Upper lobe of left lung (tissue), 6 donors: ENCODE measurements around the gene MAN1A2. TPM values are rescaled to one million over a fixed set of nuclear protein-coding genes. Genes with fewer than 3 reads are reported as not detected.

Experiments used
- ATAC-seq, 2 donors: fragments of 200-7000 bp; cut with Tn5 transposase; one replicate each; pipeline ENCODE4 v1.9.1; 2022; ENCODE audit warnings: mild to moderate bottlenecking in 2 of 2, moderate library complexity in 2 of 2; ENCODE audit not compliant: low FRiP score in 2 of 2
- DNase-seq, 2 donors: peaks; one replicate each; pipeline ENCODE4 v3.0.0-alpha.2; 2019 to 2020
- H3K27ac ChIP-seq, 4 donors: fragments of 200-600 bp; sonication (generic); one replicate each; pipeline ENCODE4 v1.5.1; 2016 to 2019
- H3K27me3 ChIP-seq, 4 donors: fragments of 200-600 bp; sonication (generic); one replicate each; pipeline ENCODE4 v1.5.1; 2017 to 2019
- H3K36me3 ChIP-seq, 4 donors: fragments of 200-600 bp; sonication (generic); one replicate each; pipeline ENCODE4 v1.5.1; 2016 to 2019
- H3K4me1 ChIP-seq, 4 donors: fragments of 200-600 bp; sonication (generic); one replicate each; pipeline ENCODE4 v1.5.1; 2018 to 2019
- H3K4me3 ChIP-seq, 4 donors: fragments of 200-600 bp; sonication (generic); one replicate each; pipeline ENCODE4 v1.5.1; 2017 to 2019; ENCODE audit warnings: mild to moderate bottlenecking in 2 of 4, moderate library complexity in 1 of 4
- H3K9me3 ChIP-seq, 4 donors: fragments of 200-600 bp; sonication (generic); one replicate each; pipeline ENCODE4 v1.5.1; 2018 to 2019
- CTCF ChIP-seq, 6 experiments: fragments of 450-650 bp in 4 of 6; fragments of 200-600 bp in 2 of 6; sonication (generic) in 2 of 6; IDR thresholded peaks; one replicate each; pipeline ENCODE4 v1.5.1; 2016 to 2019; ENCODE audit warnings: antibody characterized with exemption in 6 of 6
- EP300 ChIP-seq, 4 donors: sonication (generic); formaldehyde crosslinking; IDR thresholded peaks; one replicate each; pipeline ENCODE4 v1.5.1; 2017; ENCODE audit warnings: antibody characterized with exemption in 4 of 4, control low read depth in 2 of 4
- POLR2A ChIP-seq, 4 donors: fragments of 450-650 bp; IDR thresholded peaks; one replicate each; pipeline ENCODE4 v1.5.1; 2016 to 2017; ENCODE audit warnings: antibody characterized with exemption in 4 of 4, mild to moderate bottlenecking in 2 of 4
- POLR2AphosphoS5 ChIP-seq, 2 donors: sonication (generic); formaldehyde crosslinking; IDR thresholded peaks; one replicate each; pipeline ENCODE4 v1.5.1; 2017; ENCODE audit warnings: antibody characterized with exemption in 2 of 2
- WGBS, 2 donors: methylation state at CpG; one replicate each; pipeline ENCODE4 v1.1.5; 2017 to 2018; 5-methylcytosine and 5-hydroxymethylcytosine counted together
- total RNA-seq, 6 donors: library from RNA; depleted of rRNA in 4 of 6; stranded (reverse); fragments of >200 nt in 4 of 6; gene quantifications; one replicate each; pipeline versions ENCODE4 v1.1.0 to v1.2.1, GENCODE V29; 2016 to 2021
- donor health status: DM: no; HTN: no; CAD: no; lungs with moderate emphysema.
- donor health status: DM: no; HTN: yes; CAD: no; lungs with severe emphysema.

Gene MAN1A2
- total RNA-seq, 6 donors from 2014 or later: 25.5 to 45.2 (median 33.3) TPM

GRCh38 chr1:117500584-117500983, 133.3 kb downstream of the MAN1A2 start:
- TF ChIP-seq POLR2AphosphoS5 (IDR thresholded peaks at IDR 0.05): no peak
- TF ChIP-seq EP300 (IDR thresholded peaks at IDR 0.05): no peak
- no peak for TF ChIP-seq CTCF (IDR thresholded peaks at IDR 0.05)
- TF ChIP-seq POLR2A (IDR thresholded peaks at IDR 0.05): no peak
- Histone ChIP-seq H3K36me3 (peaks cover 0 to 26% (median 5%) of the 10 kb centered on the region in 4 donors), H3K27me3 (no peaks in the 10 kb centered on the region), H3K4me3 (no peak overlapping the region), H3K4me1 (no peaks in the 10 kb centered on the region), H3K27ac (no peak overlapping the region), H3K9me3 (no peaks in the 10 kb centered on the region)
- 93 to 100% methylated on average over 1 of the region's 1 CpG for WGBS, 2 donors
- ATAC-seq (no peak), DNase-seq (no peak)

GRCh38 chr1:117501281-117501680, 134.0 kb downstream of the MAN1A2 start:
- Histone ChIP-seq H3K36me3 (peaks cover 0 to 27% (median 5%) of the 10 kb centered on the region in 4 donors), H3K4me3 (no peak overlapping the region), H3K9me3 (no peaks in the 10 kb centered on the region), H3K27me3 (no peaks in the 10 kb centered on the region), H3K27ac (no peak overlapping the region), H3K4me1 (no peaks in the 10 kb centered on the region)
- no peak for ATAC-seq
- TF ChIP-seq EP300 (IDR thresholded peaks at IDR 0.05) (no peak), POLR2A (IDR thresholded peaks at IDR 0.05) (no peak), POLR2AphosphoS5 (IDR thresholded peaks at IDR 0.05) (no peak), CTCF (IDR thresholded peaks at IDR 0.05) (no peak)
- 93 to 95% methylated on average over 3 of the region's 3 CpGs for WGBS, 2 donors
- DNase-seq: no peak

GRCh38 chr1:117511273-117511672, 144.0 kb downstream of the MAN1A2 start:
- DNase-seq: no peak
- 82 to 93% methylated on average over 3 of the region's 3 CpGs for WGBS, 2 donors
- H3K4me1 ChIP-seq: no peaks in the 10 kb centered on the region
- H3K9me3 ChIP-seq: no peaks in the 10 kb centered on the region
- H3K36me3 ChIP-seq: peaks cover 0 to 11% (median 2%) of the 10 kb centered on the region in 4 donors
- no peak overlapping the region for H3K27ac ChIP-seq
- no peak for TF ChIP-seq CTCF (IDR thresholded peaks at IDR 0.05)
- TF ChIP-seq POLR2A (IDR thresholded peaks at IDR 0.05): no peak
- no peak for TF ChIP-seq POLR2AphosphoS5 (IDR thresholded peaks at IDR 0.05)
- ATAC-seq: no peak
- no peak overlapping the region for H3K4me3 ChIP-seq
- H3K27me3 ChIP-seq: no peaks in the 10 kb centered on the region

GRCh38 chr1:117512728-117513321, 145.6 kb downstream of the MAN1A2 start:
- WGBS, 2 donors: 10% methylated on average over 1 of the region's 1 CpG
- ATAC-seq (peak in 1 of 2 donors; percentile 51), DNase-seq (no peak)
- TF ChIP-seq EP300 (IDR thresholded peaks at IDR 0.05) (no peak), POLR2AphosphoS5 (IDR thresholded peaks at IDR 0.05) (no peak), CTCF (IDR thresholded peaks at IDR 0.05) (peak in 4 of 6 experiments; percentile 46 to 65 (median 59))
- no peaks in the 10 kb centered on the region for H3K36me3 ChIP-seq
- H3K27me3 ChIP-seq: no peaks in the 10 kb centered on the region
- H3K27ac ChIP-seq: no peak overlapping the region
- no peaks in the 10 kb centered on the region for H3K4me1 ChIP-seq
- no peak overlapping the region for H3K4me3 ChIP-seq
- no peaks in the 10 kb centered on the region for H3K9me3 ChIP-seq

- ATAC-seq (no peak), DNase-seq (no peak)
- 92 to 97% methylated on average over 1 of the region's 1 CpG for WGBS, 2 donors
Observed at GRCh38 chr1:117523111-117523510, 155.9 kb downstream of the MAN1A2 start.

More at GRCh38 chr1:117523111-117523510, 155.9 kb downstream of the MAN1A2 start:
- no peaks in the 10 kb centered on the region for H3K27me3 ChIP-seq
- peaks cover 0 to 9% (median 2%) of the 10 kb centered on the region in 4 donors for H3K36me3 ChIP-seq
- no peaks in the 10 kb centered on the region for H3K4me1 ChIP-seq
- H3K9me3 ChIP-seq: no peaks in the 10 kb centered on the region
- no peak overlapping the region for H3K27ac ChIP-seq
- H3K4me3 ChIP-seq: no peak overlapping the region
- no peak for TF ChIP-seq POLR2AphosphoS5 (IDR thresholded peaks at IDR 0.05)
- TF ChIP-seq POLR2A (IDR thresholded peaks at IDR 0.05): no peak
- no peak for TF ChIP-seq CTCF (IDR thresholded peaks at IDR 0.05)
- TF ChIP-seq EP300 (IDR thresholded peaks at IDR 0.05): no peak
